ENCODE data around the gene BBS1.

DNA sequence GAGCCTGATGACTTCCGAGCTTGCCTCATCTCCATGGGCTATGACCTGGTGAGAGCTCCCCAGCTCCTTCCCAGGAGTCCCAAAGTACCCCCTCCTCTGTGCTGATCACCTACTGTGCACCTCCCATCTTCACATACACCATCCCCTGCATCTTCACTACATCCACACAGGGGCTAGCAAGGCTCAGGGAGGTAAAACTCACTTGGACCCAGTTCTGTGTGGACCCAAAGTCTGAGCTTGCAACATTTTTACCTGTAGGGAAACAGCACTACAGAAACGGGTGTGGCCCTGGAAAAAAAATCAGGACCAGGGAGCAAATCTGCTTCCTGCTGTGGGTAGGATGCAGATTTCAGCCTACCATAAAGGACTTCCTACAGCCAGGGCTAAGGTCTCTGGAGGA lies 51.8 kb downstream of the BBS1 start:
- TF ChIP-seq YY1 (IDR thresholded peaks at IDR 0.05; ENCODE audit: low read depth): no peak
- no peak for TF ChIP-seq EGR1 (IDR thresholded peaks at IDR 0.05)
- TF ChIP-seq TEAD4 (IDR thresholded peaks at IDR 0.05): no peak
- no peak for TF ChIP-seq EP300 (IDR thresholded peaks at IDR 0.05; ENCODE audit: borderline replicate concordance)
- TF ChIP-seq, protein P1, sequence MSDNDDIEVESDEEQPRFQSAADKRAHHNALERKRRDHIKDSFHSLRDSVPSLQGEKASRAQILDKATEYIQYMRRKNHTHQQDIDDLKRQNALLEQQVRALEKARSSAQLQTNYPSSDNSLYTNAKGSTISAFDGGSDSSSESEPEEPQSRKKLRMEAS (IDR thresholded peaks at IDR 0.05): no peak
- TF ChIP-seq TAF1 (IDR thresholded peaks at IDR 0.05; ENCODE audit: low read depth): no peak
- TF ChIP-seq FOXM1 (IDR thresholded peaks at IDR 0.05; ENCODE audit: borderline replicate concordance, low read depth): no peak
- TF ChIP-seq TCF12 (IDR thresholded peaks at IDR 0.05; ENCODE audit: low read depth): no peak
- TF ChIP-seq CEBPB (IDR thresholded peaks at IDR 0.05): no peak
- TF ChIP-seq, protein P2, sequence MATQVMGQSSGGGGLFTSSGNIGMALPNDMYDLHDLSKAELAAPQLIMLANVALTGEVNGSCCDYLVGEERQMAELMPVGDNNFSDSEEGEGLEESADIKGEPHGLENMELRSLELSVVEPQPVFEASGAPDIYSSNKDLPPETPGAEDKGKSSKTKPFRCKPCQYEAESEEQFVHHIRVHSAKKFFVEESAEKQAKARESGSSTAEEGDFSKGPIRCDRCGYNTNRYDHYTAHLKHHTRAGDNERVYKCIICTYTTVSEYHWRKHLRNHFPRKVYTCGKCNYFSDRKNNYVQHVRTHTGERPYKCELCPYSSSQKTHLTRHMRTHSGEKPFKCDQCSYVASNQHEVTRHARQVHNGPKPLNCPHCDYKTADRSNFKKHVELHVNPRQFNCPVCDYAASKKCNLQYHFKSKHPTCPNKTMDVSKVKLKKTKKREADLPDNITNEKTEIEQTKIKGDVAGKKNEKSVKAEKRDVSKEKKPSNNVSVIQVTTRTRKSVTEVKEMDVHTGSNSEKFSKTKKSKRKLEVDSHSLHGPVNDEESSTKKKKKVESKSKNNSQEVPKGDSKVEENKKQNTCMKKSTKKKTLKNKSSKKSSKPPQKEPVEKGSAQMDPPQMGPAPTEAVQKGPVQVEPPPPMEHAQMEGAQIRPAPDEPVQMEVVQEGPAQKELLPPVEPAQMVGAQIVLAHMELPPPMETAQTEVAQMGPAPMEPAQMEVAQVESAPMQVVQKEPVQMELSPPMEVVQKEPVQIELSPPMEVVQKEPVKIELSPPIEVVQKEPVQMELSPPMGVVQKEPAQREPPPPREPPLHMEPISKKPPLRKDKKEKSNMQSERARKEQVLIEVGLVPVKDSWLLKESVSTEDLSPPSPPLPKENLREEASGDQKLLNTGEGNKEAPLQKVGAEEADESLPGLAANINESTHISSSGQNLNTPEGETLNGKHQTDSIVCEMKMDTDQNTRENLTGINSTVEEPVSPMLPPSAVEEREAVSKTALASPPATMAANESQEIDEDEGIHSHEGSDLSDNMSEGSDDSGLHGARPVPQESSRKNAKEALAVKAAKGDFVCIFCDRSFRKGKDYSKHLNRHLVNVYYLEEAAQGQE (IDR thresholded peaks at IDR 0.05; ENCODE audit: low read depth): no peak
- no peak for TF ChIP-seq CREB1 (IDR thresholded peaks at IDR 0.05; ENCODE audit: low read depth)
- TF ChIP-seq NFIC (IDR thresholded peaks at IDR 0.05): no peak
- no peak for TF ChIP-seq RAD21 (IDR thresholded peaks at IDR 0.05; ENCODE audit: low read depth)
- TF ChIP-seq, protein P3, sequence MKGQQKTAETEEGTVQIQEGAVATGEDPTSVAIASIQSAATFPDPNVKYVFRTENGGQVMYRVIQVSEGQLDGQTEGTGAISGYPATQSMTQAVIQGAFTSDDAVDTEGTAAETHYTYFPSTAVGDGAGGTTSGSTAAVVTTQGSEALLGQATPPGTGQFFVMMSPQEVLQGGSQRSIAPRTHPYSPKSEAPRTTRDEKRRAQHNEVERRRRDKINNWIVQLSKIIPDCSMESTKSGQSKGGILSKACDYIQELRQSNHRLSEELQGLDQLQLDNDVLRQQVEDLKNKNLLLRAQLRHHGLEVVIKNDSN (IDR thresholded peaks at IDR 0.05): no peak

Measured in Ishikawa (cell line).